ENCODE results near the gene DAAM2. TPM values are rescaled to one million over a fixed set of nuclear protein-coding genes. Genes with fewer than 3 reads are reported as not detected.

Gene DAAM2
- total RNA-seq, 4 donors from 2014 or later = 3.7 to 55.9 (median 11.9) TPM

DNA sequence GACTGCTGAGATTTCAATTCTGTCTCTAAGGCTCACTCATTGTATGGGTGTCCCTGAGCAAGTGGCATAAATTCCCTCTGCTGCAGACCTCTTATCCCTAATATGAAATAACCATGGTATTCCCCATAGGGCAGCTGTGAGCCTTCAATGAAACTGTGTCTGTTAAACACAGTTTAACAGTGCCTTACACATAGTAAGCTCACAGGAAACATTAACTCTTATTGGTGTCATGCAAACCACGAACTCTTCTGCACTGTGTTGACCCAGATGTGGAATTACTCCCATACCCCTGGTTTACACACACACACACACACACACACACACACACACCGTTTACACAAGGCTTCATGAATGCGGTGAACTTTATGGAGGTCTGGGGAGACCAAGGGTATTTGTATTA, 23.2 kb downstream of the DAAM2 start:
- no peak for DNase-seq
- Histone ChIP-seq H3K27me3 (no peaks in the 10 kb centered on the region), H3K9me3 (no peaks in the 10 kb centered on the region), H3K4me1 (peaks cover 0 to 78% (median 24%) of the 10 kb centered on the region in 3 donors), H3K36me3 (no peaks in the 10 kb centered on the region), H3K27ac (peak overlapping the region in 3 of 4 donors; percentile 77 to 86 (median 79)), H3K4me3 (no peak overlapping the region)
- no peak for TF ChIP-seq POLR2A (IDR thresholded peaks at IDR 0.05)
- TF ChIP-seq CTCF (IDR thresholded peaks at IDR 0.05) = no peak
- intact Hi-C loops (cut with DNase I) = no loop called here
- 60 to 65% methylated on average over 3 of the region's 3 CpGs for WGBS, 2 donors

DNA sequence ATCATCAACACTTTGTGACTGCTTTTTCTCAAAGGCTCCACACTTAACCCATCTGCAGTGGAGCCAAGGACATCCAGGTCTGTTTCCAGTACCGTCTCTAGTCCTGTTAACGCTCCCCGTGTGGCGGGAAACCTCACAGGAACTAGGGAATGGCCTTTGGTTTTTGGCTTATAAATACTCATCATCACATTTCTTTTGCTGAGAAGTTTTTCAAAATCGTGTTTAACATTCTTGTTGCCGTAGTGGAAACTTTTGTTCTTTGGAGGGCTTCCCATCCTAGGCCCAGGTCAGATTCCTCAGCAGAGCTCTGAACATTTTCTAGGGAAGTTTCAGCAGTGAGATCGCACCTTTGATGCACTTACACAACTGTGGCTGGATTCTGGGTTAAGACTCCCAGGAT, 24.6 kb downstream of the DAAM2 start:
- Histone ChIP-seq H3K9me3 (no peaks in the 10 kb centered on the region), H3K4me3 (no peak overlapping the region), H3K36me3 (no peaks in the 10 kb centered on the region), H3K27ac (peak overlapping the region in 3 of 4 donors; percentile 77 to 86 (median 79)), H3K4me1 (peaks cover 2 to 81% (median 30%) of the 10 kb centered on the region in 3 donors), H3K27me3 (no peaks in the 10 kb centered on the region)
- WGBS, 2 donors = 55 to 76% methylated on average over 7 of the region's 7 CpGs
- intact Hi-C loops (cut with DNase I) = no loop called here
- TF ChIP-seq POLR2A (IDR thresholded peaks at IDR 0.05) = no peak
- no peak for TF ChIP-seq CTCF (IDR thresholded peaks at IDR 0.05)
- no peak for DNase-seq

- TF ChIP-seq CTCF (IDR thresholded peaks at IDR 0.05) (no peak), POLR2A (IDR thresholded peaks at IDR 0.05) (no peak)
- H3K9me3 ChIP-seq = no peaks in the 10 kb centered on the region
- H3K36me3 ChIP-seq = no peaks in the 10 kb centered on the region
- 49 to 75% methylated on average over 2 of the region's 2 CpGs for WGBS, 2 donors
- no peaks in the 10 kb centered on the region for H3K27me3 ChIP-seq
- H3K27ac ChIP-seq = peak overlapping the region; percentile 43 to 86 (median 78)
- no peak overlapping the region for H3K4me3 ChIP-seq
- intact Hi-C loops (cut with DNase I) = no loop called here
- peaks cover 5 to 81% (median 35%) of the 10 kb centered on the region in 3 donors for H3K4me1 ChIP-seq
- DNase-seq = no peak
Observed at GRCh38 chr6:39818695-39819094, 26.5 kb downstream of the DAAM2 start.

GRCh38 chr6:39819228-39819627, 27.1 kb downstream of the DAAM2 start:
- no peaks in the 10 kb centered on the region for H3K9me3 ChIP-seq
- H3K36me3 ChIP-seq = no peaks in the 10 kb centered on the region
- no peak overlapping the region for H3K4me3 ChIP-seq
- TF ChIP-seq POLR2A (IDR thresholded peaks at IDR 0.05) = no peak
- no peak for TF ChIP-seq CTCF (IDR thresholded peaks at IDR 0.05)
- 54 to 67% methylated on average over 1 of the region's 1 CpG for WGBS, 2 donors
- DNase-seq = no peak
- peaks cover 5 to 81% (median 38%) of the 10 kb centered on the region in 3 donors for H3K4me1 ChIP-seq
- H3K27ac ChIP-seq = peak overlapping the region; percentile 43 to 86 (median 78)
- intact Hi-C loops (cut with DNase I) = no loop called here
- no peaks in the 10 kb centered on the region for H3K27me3 ChIP-seq

DNA sequence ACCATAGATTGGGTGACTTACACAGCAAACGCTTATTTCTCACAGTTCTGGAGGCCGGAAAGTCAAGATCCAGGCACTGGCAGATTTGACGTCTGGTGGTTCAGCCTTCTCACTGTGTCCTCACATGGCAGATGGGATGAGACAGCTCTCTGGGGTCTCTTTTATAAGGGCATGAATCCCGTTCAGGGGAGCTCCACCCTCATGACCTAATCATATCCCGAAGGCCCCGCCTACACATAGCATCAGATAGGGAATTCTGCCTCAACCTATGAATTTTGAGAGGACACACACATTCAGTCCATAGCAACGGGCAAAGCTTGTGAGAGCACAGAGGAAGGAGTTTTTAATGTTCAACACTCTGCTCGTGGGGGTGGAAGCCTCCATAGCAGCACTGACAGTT, 27.5 kb downstream of the DAAM2 start:
- Histone ChIP-seq H3K4me1 (peaks cover 5 to 81% (median 38%) of the 10 kb centered on the region in 3 donors), H3K9me3 (no peaks in the 10 kb centered on the region), H3K36me3 (no peaks in the 10 kb centered on the region), H3K27me3 (no peaks in the 10 kb centered on the region), H3K27ac (peak overlapping the region; percentile 43 to 86 (median 78)), H3K4me3 (no peak overlapping the region)
- DNase-seq = no peak
- 60 to 70% methylated on average over 5 to 8 of the region's 8 CpGs for whole genome bisulfite sequencing, 2 donors
- intact Hi-C loops (cut with DNase I) = no loop called here
- TF ChIP-seq CTCF (IDR thresholded peaks at IDR 0.05) = no peak
- no peak for TF ChIP-seq POLR2A (IDR thresholded peaks at IDR 0.05)

Measured in esophagus squamous epithelium (tissue), 5 donors.